Measurements from ENCODE around the gene SHLD2. TPM values are rescaled to one million over a fixed set of nuclear protein-coding genes. Genes with fewer than 3 reads are reported as not detected.

Gene SHLD2
- total RNA-seq, 2 experiments from 2014 or later, result 16.3 to 16.6 TPM

Other genes with a start within 250 kb of the SHLD2 start
- gene MMRN2, start 137.6 kb upstream of the SHLD2 start, total RNA-seq, result 1 to 10 TPM in 1 of 2 experiments, not detected in 1; 1.4 TPM
- not detected for gene SNCG, start 136.6 kb upstream of the SHLD2 start, total RNA-seq
- gene ADIRF, start 126.7 kb upstream of the SHLD2 start, total RNA-seq, result not detected
- gene FAM25A, start 74.9 kb upstream of the SHLD2 start, total RNA-seq, result not detected
- 10 to 100 TPM; 69.5 to 70.5 TPM for gene GLUD1, start 363 bp upstream of the SHLD2 start, total RNA-seq
- gene NUTM2A, start 130.2 kb downstream of the SHLD2 start, total RNA-seq, result under 1 TPM; 0.25 to 0.35 TPM